NCI-H1048 (cell line): ENCODE data around the gene EGFR.
"Not testable (repeated sequence)": the region's sequence is repeated elsewhere in the genome, so short reads cannot be mapped to it uniquely, and the experiment has no call there.

Source experiments
- DNase-seq: peaks from one replicate; lab custom pipeline; 2025; lab: John Stamatoyannopoulos, UW

EGFR gene

GRCh38 chr7:55013851-55014250, 5.0 kb upstream of the EGFR start:
- DNase-seq: no peak

GRCh38 chr7:55016061-55016745, 2.6 kb upstream of the EGFR start:
- DNase-seq: no peak

GRCh38 chr7:55016746-55017090, 2.1 kb upstream of the EGFR start:
- no peak for DNase-seq

- DNase-seq: no peak
Measured at GRCh38 chr7:55017841-55018240, 976 bp upstream of the EGFR start.

DNA sequence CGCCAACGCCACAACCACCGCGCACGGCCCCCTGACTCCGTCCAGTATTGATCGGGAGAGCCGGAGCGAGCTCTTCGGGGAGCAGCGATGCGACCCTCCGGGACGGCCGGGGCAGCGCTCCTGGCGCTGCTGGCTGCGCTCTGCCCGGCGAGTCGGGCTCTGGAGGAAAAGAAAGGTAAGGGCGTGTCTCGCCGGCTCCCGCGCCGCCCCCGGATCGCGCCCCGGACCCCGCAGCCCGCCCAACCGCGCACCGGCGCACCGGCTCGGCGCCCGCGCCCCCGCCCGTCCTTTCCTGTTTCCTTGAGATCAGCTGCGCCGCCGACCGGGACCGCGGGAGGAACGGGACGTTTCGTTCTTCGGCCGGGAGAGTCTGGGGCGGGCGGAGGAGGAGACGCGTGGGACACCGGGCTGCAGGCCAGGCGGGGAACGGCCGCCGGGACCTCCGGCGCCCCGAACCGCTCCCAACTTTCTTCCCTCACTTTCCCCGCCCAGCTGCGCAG, 424 bp downstream of the EGFR start:
- no peak for DNase-seq

GRCh38 chr7:55019691-55020465, 1.1 kb downstream of the EGFR start:
- no peak for DNase-seq

GRCh38 chr7:55020466-55020871, 1.7 kb downstream of the EGFR start:
- no peak for DNase-seq

- no peak for DNase-seq
Measured at GRCh38 chr7:55021053-55021452, 2.2 kb downstream of the EGFR start.

- no peak for DNase-seq
Measured at GRCh38 chr7:55022002-55022985, 3.5 kb downstream of the EGFR start.

- DNase-seq: no peak
Measured at GRCh38 chr7:55023841-55024505, 5.2 kb downstream of the EGFR start.

DNA sequence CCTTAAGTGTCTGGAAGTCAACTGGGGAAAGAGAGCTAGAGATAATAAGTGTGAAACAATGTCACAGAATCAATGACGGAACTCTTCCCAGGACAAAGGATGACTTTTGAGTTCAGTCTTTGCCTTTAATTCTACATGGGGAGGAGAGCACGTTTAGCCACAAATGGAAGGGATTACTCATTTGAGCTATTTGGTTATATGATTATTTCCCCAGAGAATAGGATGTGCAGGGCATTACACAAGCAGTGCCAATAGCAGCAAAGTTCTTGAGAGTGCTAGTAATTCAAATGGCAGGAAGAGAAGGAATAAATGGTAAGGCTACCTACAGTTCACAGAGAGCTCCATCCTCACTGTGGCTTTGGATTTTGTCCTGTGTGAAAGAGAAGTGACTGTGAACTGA, 6.0 kb downstream of the EGFR start:
- DNase-seq: no peak

GRCh38 chr7:55026086-55026790, 7.4 kb downstream of the EGFR start:
- no peak for DNase-seq

GRCh38 chr7:55026867-55027490, 8.2 kb downstream of the EGFR start:
- no peak for DNase-seq

GRCh38 chr7:55028011-55028410, 9.2 kb downstream of the EGFR start:
- DNase-seq: no peak

GRCh38 chr7:55030314-55030713, 11.5 kb downstream of the EGFR start:
- DNase-seq: no peak

GRCh38 chr7:55031075-55031474, 12.3 kb downstream of the EGFR start:
- DNase-seq: no peak

DNA sequence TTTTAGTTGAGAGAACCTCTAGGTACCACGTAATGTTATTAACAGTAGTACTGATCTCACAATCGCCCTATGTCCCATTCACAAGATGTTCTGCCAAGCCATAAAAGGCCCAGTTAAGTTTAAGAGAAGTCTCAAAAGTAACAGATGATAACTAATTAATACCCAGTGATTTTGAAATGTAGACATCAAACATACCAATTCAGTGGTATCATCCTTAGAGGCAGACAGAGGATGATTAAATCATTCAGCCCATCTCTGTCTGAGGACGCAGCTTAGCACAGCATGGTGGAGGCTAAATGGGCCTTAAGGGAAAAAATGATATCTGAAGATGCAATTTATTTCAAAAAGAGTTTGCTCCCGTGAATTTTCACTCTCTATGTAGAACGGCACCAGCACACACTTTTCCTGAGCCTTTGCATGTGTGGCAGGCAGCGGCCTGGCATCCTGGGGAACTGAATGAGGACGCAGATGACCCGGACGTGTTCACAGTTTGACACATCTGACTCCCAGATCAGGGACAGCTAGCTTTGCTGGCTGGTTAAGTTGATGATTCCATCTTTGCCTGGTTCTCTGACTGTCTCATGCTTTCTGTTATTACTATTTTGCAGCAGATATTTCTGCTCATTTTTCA, 13.4 kb downstream of the EGFR start:
- DNase-seq: no peak

DNA sequence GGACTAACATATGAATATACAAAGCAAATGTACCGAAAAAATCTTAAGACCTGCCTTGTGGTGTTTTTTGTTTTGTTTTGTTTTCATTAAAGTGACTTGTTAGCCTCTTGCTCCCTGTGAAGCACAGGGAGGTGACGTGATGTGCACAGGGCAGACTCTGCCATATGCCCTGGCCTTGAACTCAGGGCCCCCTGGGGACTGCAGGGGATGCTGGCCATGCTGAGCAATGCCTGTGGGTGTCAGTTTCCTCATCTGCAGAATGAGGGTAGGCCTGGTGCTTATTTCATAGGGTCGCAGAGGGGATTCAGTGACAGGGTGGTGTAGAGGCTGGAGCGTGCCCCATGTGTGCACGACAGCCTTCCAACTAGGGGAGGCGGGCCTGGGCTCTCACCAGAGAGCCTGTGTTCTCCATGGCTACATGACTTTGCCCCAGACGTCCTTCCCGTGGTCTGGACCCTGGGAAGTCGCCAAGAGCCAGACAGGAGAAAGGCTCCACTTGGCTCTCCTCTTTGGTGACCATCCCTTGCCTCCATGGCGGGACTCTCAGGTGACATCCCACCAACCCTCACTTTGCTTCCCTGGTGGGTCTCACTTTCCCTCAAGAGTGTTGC, 14.5 kb downstream of the EGFR start:
- no peak for DNase-seq

GRCh38 chr7:55034776-55035175, 16.0 kb downstream of the EGFR start:
- no peak for DNase-seq

GRCh38 chr7:55035410-55035809, 16.6 kb downstream of the EGFR start:
- not testable (repeated sequence) for DNase-seq
